HG03378 (cell line): Measurements from ENCODE around the gene NHSL1.
A peak's percentile ranks its signal among the peaks of the same experiment; 100 is the strongest.
"Not testable (repeated sequence)": the region's sequence is repeated elsewhere in the genome, so short reads cannot be mapped to it uniquely, and the experiment has no call there.

Source experiments
- ATAC-seq: cut with Tn5 transposase; IDR thresholded peaks from one replicate; pipeline ENCODE4 v1.9.1; 2021; ENCODE audit warnings: mild to moderate bottlenecking, moderate library complexity; ENCODE audit not compliant: unreplicated experiment

Gene NHSL1

GRCh38 chr6:138430361-138431145 is 68.7 kb downstream of the NHSL1 start:
- ATAC-seq = no peak

- ATAC-seq = no peak
Measured at GRCh38 chr6:138429761-138430160, 69.5 kb downstream of the NHSL1 start.

GRCh38 chr6:138428944-138429598 is 70.2 kb downstream of the NHSL1 start:
- no peak for ATAC-seq

GRCh38 chr6:138427701-138428100 is 71.6 kb downstream of the NHSL1 start:
- no peak for ATAC-seq

GRCh38 chr6:138426500-138427123 is 72.7 kb downstream of the NHSL1 start:
- no peak for ATAC-seq

- ATAC-seq = not testable (repeated sequence)
Measured at GRCh38 chr6:138425256-138425655, 74.0 kb downstream of the NHSL1 start.

GRCh38 chr6:138424004-138424904 is 75.0 kb downstream of the NHSL1 start:
- no peak for ATAC-seq

- ATAC-seq = no peak
Measured at GRCh38 chr6:138422861-138423260, 76.4 kb downstream of the NHSL1 start.

GRCh38 chr6:138421608-138422007 is 77.7 kb downstream of the NHSL1 start:
- no peak for ATAC-seq

GRCh38 chr6:138421089-138421488 is 78.2 kb downstream of the NHSL1 start:
- ATAC-seq = no peak

- no peak for ATAC-seq
Measured at GRCh38 chr6:138420356-138420755, 78.9 kb downstream of the NHSL1 start.

- ATAC-seq = no peak
Measured at GRCh38 chr6:138419766-138420165, 79.5 kb downstream of the NHSL1 start.

GRCh38 chr6:138418118-138418742 is 81.1 kb downstream of the NHSL1 start:
- no peak for ATAC-seq

- ATAC-seq = no peak
Measured at GRCh38 chr6:138417493-138418117, 81.7 kb downstream of the NHSL1 start.

GRCh38 chr6:138416206-138416605 is 83.1 kb downstream of the NHSL1 start:
- no peak for ATAC-seq

- no peak for ATAC-seq
Measured at GRCh38 chr6:138415125-138415524, 84.2 kb downstream of the NHSL1 start.

GRCh38 chr6:138410972-138411880 is 88.1 kb downstream of the NHSL1 start:
- peak; percentile 84 for ATAC-seq

- ATAC-seq = no peak
Measured at GRCh38 chr6:138410048-138410735, 89.1 kb downstream of the NHSL1 start.
